Bronchial epithelial cell (primary cell): ENCODE results near the gene HPS5. TPM values are rescaled to one million over a fixed set of nuclear protein-coding genes. Genes with fewer than 3 reads are reported as not detected.
A peak's percentile ranks its signal among the peaks of the same experiment; 100 is the strongest.

Experiments
- DNase-seq: peaks from one replicate; pipeline ENCODE4 v3.0.0-alpha.2; 2010; ENCODE audit warnings: low read depth
- FAIRE-seq: peaks from 2 replicates; lab custom pipeline; 2011; peaks lifted over from hg19 to GRCh38; lab: Jason Lieb, UNC
- H3K27me3 ChIP-seq: 2 replicates; pipeline ENCODE4 v1.5.1; 2011; ENCODE audit warnings: low read length; ENCODE audit not compliant: control insufficient read depth, insufficient read depth
- H3K36me3 ChIP-seq: 2 replicates; pipeline ENCODE4 v1.5.1; 2011; ENCODE audit warnings: low read length; ENCODE audit not compliant: control insufficient read depth, insufficient read depth
- H3K4me3 ChIP-seq: 2 replicates; pipeline ENCODE4 v1.5.1; 2011; ENCODE audit warnings: mild to moderate bottlenecking, low read depth, low read length, control low read depth
- CTCF ChIP-seq: IDR thresholded peaks from 2 replicates; pipeline ENCODE4 v1.5.1; 2011; ENCODE audit warnings: mild to moderate bottlenecking, moderate library complexity, low read length, control low read depth, inconsistent platforms; ENCODE audit not compliant: insufficient read depth, severe bottlenecking
- total RNA-seq: library from RNA; depleted of rRNA; stranded (reverse); fragments of >200 nt; gene quantifications from 2 replicates; pipeline ENCODE4 v1.2.1, GENCODE V29; 2014

Gene HPS5
- total RNA-seq: 39.0 and 58.9 TPM in 2 replicates

- peak; percentile 97 for DNase-seq
- no peak for TF ChIP-seq CTCF
- Histone ChIP-seq H3K27me3 (no peaks in the 10 kb centered on the region), H3K4me3 (peak within 1 kb of the TSS; percentile 92), H3K36me3 (peaks cover 3% of the 10 kb centered on the region)
- FAIRE-seq: peak; percentile 43
Measured at GRCh38 chr11:18321969-18322711, at the start of gene HPS5, which contains the start of gene GTF2H1. TSS of gene HPS5 (minus strand) at chr11:18322140. CDS start at chr11:18317858, 4,282 bp downstream. TSS of gene GTF2H1 (plus strand) at chr11:18322567. CDS start at chr11:18333075, 10,508 bp downstream.

- DNase-seq: no peak
- Histone ChIP-seq H3K27me3 (no peaks in the 10 kb centered on the region), H3K36me3 (peaks cover 1% of the 10 kb centered on the region), H3K4me3 (no peak overlapping the region)
- no peak for TF ChIP-seq CTCF
- no peak for FAIRE-seq
Measured at GRCh38 chr11:18371279-18371678, 49.3 kb upstream of the HPS5 start.

GRCh38 chr11:18369398-18369797 lies 47.5 kb upstream of the HPS5 start:
- Histone ChIP-seq H3K27me3 (no peaks in the 10 kb centered on the region), H3K36me3 (peaks cover 7% of the 10 kb centered on the region), H3K4me3 (no peak overlapping the region)
- FAIRE-seq (no peak), DNase-seq (no peak)
- no peak for TF ChIP-seq CTCF

- H3K36me3 ChIP-seq: peaks cover 8% of the 10 kb centered on the region
- DNase-seq: peak; percentile 74
- FAIRE-seq: no peak
- H3K27me3 ChIP-seq: no peaks in the 10 kb centered on the region
- TF ChIP-seq CTCF: no peak
- no peak overlapping the region for H3K4me3 ChIP-seq
Measured at GRCh38 chr11:18368221-18368620, 46.3 kb upstream of the HPS5 start.

GRCh38 chr11:18367431-18367830 lies 45.5 kb upstream of the HPS5 start:
- H3K27me3 ChIP-seq: no peaks in the 10 kb centered on the region
- H3K4me3 ChIP-seq: no peak overlapping the region
- no peak for FAIRE-seq
- no peak for TF ChIP-seq CTCF
- peaks cover 8% of the 10 kb centered on the region for H3K36me3 ChIP-seq
- DNase-seq: peak; percentile 39
